RWPE1 (cell line): ENCODE measurements around the gene WNT9A.

Source experiments
- CTCF ChIA-PET: fragments of 350-600 bp; sonication (Branson Sonifier 250); formaldehyde crosslinking; extraction: SDS; loops from one replicate; lab custom pipeline; 2021; lab: Yijun Ruan, JAX
- POLR2A ChIA-PET: fragments of 400-600 bp; formaldehyde crosslinking; extraction: SDS; loops from one replicate; lab custom pipeline; 2020; ENCODE audit warnings: antibody characterized with exemption; ENCODE audit not compliant: low non-redundant PET; lab: Yijun Ruan, JAX
- DNase-seq: peaks from one replicate; pipeline ENCODE4 v3.0.0; 2012; ENCODE audit warnings: low spot score
- H3K27ac ChIP-seq: fragments of 450-650 bp; 2 replicates; pipeline ENCODE4 v1.5.1; 2017
- CTCF ChIP-seq: fragments of 450-650 bp; conservative IDR thresholded peaks from 2 replicates; pipeline ENCODE4 v1.5.1; 2017; ENCODE audit warnings: low read depth, mild to moderate bottlenecking

Gene WNT9A

GRCh38 chr1:227916655-227917054 is 31.1 kb downstream of the WNT9A start:
- CTCF ChIA-PET, result no interaction called here

GRCh38 chr1:227915564-227916553 is 31.9 kb downstream of the WNT9A start:
- POLR2A ChIA-PET, result no interaction called here
- TF ChIP-seq CTCF, result no peak
- CTCF ChIA-PET, result no interaction called here
- peak overlapping the region; percentile 72 for H3K27ac ChIP-seq
- DNase-seq, result peak; percentile 90

More at GRCh38 chr1:227916655-227917054, 31.1 kb downstream of the WNT9A start:
- H3K27ac ChIP-seq, result peak overlapping the region; percentile 22; the same call in 1 of the 2 replicates
- no peak for DNase-seq
- POLR2A ChIA-PET, result no interaction called here
- TF ChIP-seq CTCF, result no peak

GRCh38 chr1:227914801-227915563 is 32.8 kb downstream of the WNT9A start:
- peak overlapping the region; percentile 72 for H3K27ac ChIP-seq
- CTCF ChIA-PET, result no interaction called here
- DNase-seq, result no peak
- POLR2A ChIA-PET, result no interaction called here
- TF ChIP-seq CTCF, result no peak

- DNase-seq, result no peak
- no peak for TF ChIP-seq CTCF
- H3K27ac ChIP-seq, result 0 out of 2 replicates have a peak overlapping the region, but pooled peaks have one; percentile 13
- ChIA-PET POLR2A (no interaction called here), CTCF (interaction anchor here (1.8 kb wide), 1 partner anchor 9 kb away, joined by 8 read pairs; no protein-coding TSS in a partner anchor)
Observed at GRCh38 chr1:227913764-227914721, 33.7 kb downstream of the WNT9A start.

GRCh38 chr1:227913396-227913763 is 34.4 kb downstream of the WNT9A start:
- CTCF ChIA-PET, result interaction anchor here (1.8 kb wide), 1 partner anchor 8 kb away, joined by 8 read pairs; no protein-coding TSS in a partner anchor
- H3K27ac ChIP-seq, result 0 out of 2 replicates have a peak overlapping the region, but pooled peaks have one; percentile 13
- no peak for DNase-seq
- TF ChIP-seq CTCF, result no peak
- POLR2A ChIA-PET, result no interaction called here
